HFFc6 (cell line): ENCODE data around the gene EPS8L1. TPM values are rescaled to one million over a fixed set of nuclear protein-coding genes. Genes with fewer than 3 reads are reported as not detected.
"Not testable (repeated sequence)": the region's sequence is repeated elsewhere in the genome, so short reads cannot be mapped to it uniquely, and the experiment has no call there.

Experiments
- DNase-seq: peaks from one replicate; pipeline ENCODE4 v3.0.0-alpha.2; 2018
- H3K27ac Mint-ChIP-seq: 2 replicates; pipeline ENCODE4 v1.8.0; 2020; ENCODE audit warnings: mild to moderate bottlenecking, mixed read lengths
- H3K27me3 Mint-ChIP-seq: 2 replicates; pipeline ENCODE4 v1.8.0; 2021; ENCODE audit warnings: mild to moderate bottlenecking, moderate library complexity, mixed read lengths; ENCODE audit not compliant: insufficient read depth
- H3K36me3 Mint-ChIP-seq: 2 replicates; pipeline ENCODE4 v1.8.0; 2021; ENCODE audit warnings: low read depth, mixed read lengths
- H3K4me1 Mint-ChIP-seq: 2 replicates; pipeline ENCODE4 v1.8.0; 2020; ENCODE audit warnings: low read depth, mixed read lengths
- H3K4me3 Mint-ChIP-seq: 2 replicates; pipeline ENCODE4 v1.8.0; 2020; ENCODE audit warnings: mild to moderate bottlenecking, moderate library complexity, mixed read lengths
- H3K9me3 Mint-ChIP-seq: 2 replicates; pipeline ENCODE4 v1.8.0; 2020; ENCODE audit warnings: mild to moderate bottlenecking, mixed read lengths
- total RNA-seq, 6 experiments: library from RNA; stranded (reverse); fragmentation: NEBNext Ultra II Directional; extraction: Animal tissue kit (Norgen Biotek cat#: 25700); gene quantifications; 2 replicates in 1 of 6; 3 replicates in 5 of 6; pipeline ENCODE4 v1.2.3, GENCODE V29; 2021
- TF ChIP-seq, protein P1 (sequence below): fragments of 200-600 bp; sonication (generic); IDR thresholded peaks from 2 replicates; pipeline ENCODE4 v1.5.0; 2021; ENCODE audit warnings: antibody characterized with exemption, mild to moderate bottlenecking

The EPS8L1 gene
- total RNA-seq, 6 experiments from 2014 or later: 0.55 to 0.94 (median 0.64) TPM; not detected in 1

- H3K36me3 Mint-ChIP-seq: peaks cover 32% of the 10 kb centered on the region
- no peaks in the 10 kb centered on the region for H3K9me3 Mint-ChIP-seq
- H3K27ac Mint-ChIP-seq: no peak overlapping the region
- H3K27me3 Mint-ChIP-seq: no peaks in the 10 kb centered on the region; the same call in 1 of the 2 replicates
- no peak for DNase-seq
- no peaks in the 10 kb centered on the region for H3K4me1 Mint-ChIP-seq
- TF ChIP-seq, protein P1, sequence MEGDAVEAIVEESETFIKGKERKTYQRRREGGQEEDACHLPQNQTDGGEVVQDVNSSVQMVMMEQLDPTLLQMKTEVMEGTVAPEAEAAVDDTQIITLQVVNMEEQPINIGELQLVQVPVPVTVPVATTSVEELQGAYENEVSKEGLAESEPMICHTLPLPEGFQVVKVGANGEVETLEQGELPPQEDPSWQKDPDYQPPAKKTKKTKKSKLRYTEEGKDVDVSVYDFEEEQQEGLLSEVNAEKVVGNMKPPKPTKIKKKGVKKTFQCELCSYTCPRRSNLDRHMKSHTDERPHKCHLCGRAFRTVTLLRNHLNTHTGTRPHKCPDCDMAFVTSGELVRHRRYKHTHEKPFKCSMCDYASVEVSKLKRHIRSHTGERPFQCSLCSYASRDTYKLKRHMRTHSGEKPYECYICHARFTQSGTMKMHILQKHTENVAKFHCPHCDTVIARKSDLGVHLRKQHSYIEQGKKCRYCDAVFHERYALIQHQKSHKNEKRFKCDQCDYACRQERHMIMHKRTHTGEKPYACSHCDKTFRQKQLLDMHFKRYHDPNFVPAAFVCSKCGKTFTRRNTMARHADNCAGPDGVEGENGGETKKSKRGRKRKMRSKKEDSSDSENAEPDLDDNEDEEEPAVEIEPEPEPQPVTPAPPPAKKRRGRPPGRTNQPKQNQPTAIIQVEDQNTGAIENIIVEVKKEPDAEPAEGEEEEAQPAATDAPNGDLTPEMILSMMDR: no peak
- no peak overlapping the region for H3K4me3 Mint-ChIP-seq
Observed at GRCh38 chr19:55103190-55103589, 27.5 kb downstream of the EPS8L1 start.

DNA sequence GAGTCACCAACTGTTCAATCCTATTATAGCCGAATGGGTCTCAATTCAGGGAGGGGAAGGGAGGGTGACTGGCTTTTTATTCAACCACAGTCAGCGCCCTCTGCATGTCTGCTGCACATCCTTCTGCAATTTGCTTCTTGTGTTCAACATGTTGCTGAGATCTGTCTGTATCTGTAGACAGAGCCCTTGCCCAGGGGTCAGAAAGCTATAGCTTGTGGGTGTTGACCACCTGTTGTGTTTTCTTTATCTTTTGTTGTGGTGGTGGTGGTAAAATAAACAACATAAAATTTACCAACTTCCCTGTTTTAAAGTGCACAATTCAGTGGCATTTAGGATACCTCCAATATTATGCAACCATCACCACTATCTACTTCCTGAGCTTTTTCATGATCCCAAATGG is 29.6 kb downstream of the EPS8L1 start:
- H3K4me1 Mint-ChIP-seq: no peaks in the 10 kb centered on the region
- H3K27me3 Mint-ChIP-seq: peaks cover 4% of the 10 kb centered on the region
- no peak overlapping the region for H3K27ac Mint-ChIP-seq
- TF ChIP-seq, protein P1: no peak
- H3K4me3 Mint-ChIP-seq: no peak overlapping the region
- H3K9me3 Mint-ChIP-seq: no peaks in the 10 kb centered on the region
- no peak for DNase-seq
- peaks cover 46% of the 10 kb centered on the region for H3K36me3 Mint-ChIP-seq

DNA sequence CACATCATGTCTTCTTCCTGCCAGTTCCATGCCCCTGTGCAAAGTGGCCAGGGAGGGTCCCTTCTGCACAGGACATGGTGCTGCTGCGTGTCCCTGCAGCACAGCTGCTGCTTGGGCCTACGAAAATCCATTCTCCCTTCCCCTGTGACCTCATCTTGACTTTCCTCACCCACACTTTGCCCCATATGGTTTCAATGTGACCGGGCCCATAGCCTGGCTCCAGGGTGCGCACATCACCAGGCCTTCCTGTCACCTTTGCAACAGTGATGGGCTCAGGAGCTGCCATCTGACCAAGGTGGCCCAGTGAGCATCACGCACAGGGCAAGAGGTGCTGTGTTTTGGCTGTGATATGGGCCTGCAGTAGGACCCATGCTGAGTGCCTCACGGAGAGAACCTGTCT is 30.9 kb downstream of the EPS8L1 start:
- peaks cover 46% of the 10 kb centered on the region for H3K36me3 Mint-ChIP-seq
- H3K9me3 Mint-ChIP-seq: no peaks in the 10 kb centered on the region
- H3K27me3 Mint-ChIP-seq: peaks cover 4% of the 10 kb centered on the region
- DNase-seq: no peak
- no peak overlapping the region for H3K4me3 Mint-ChIP-seq
- TF ChIP-seq, protein P1: no peak
- H3K27ac Mint-ChIP-seq: peak overlapping the region; percentile 29; the same call in 1 of the 2 replicates
- H3K4me1 Mint-ChIP-seq: no peaks in the 10 kb centered on the region

GRCh38 chr19:55107252-55107651 is 31.6 kb downstream of the EPS8L1 start:
- not testable (repeated sequence) for DNase-seq, H3K9me3 Mint-ChIP-seq, H3K4me1 Mint-ChIP-seq, H3K27me3 Mint-ChIP-seq, H3K4me3 Mint-ChIP-seq, H3K27ac Mint-ChIP-seq
- peaks cover 41% of the 10 kb centered on the region for H3K36me3 Mint-ChIP-seq

DNA sequence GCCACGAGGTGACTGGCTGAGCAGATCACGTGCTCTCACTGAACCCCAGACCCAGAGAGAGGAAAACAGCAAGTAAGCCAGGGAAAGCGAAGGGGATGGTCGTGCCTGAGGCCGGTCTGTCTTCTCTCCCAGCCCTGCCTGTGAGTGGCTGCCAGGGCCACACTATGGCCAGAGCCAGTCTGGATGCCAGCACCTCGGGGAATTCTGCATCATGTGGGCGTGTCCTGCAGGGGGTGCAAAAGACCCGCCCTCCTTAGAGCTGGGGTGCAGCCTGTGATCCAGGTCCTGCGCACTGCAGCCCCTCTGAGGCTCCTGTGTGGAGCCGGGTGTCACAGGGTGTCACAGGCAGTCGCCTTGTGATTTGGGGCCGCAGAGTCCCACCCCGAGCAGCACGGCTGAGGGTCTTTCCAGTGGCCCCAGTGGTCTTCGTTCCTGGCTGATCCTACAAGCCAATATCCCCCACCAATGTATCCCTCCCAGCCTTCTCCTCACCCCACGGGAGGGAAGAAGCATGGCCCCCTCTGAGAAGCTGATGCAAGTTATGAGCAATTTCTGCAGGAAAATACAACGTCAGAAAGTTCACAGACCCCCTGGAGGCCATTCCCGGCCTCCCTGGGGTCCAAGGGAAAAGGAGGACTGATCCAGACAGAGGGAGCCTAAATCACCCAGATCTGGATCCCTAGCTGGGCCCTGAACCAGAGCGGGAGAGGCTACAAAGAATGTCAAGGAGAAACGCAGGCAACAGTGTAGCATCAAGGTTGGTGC is 34.0 kb downstream of the EPS8L1 start:
- no peak for DNase-seq
- Mint-ChIP-seq H3K4me1 (peaks cover 9% of the 10 kb centered on the region), H3K27ac (peak overlapping the region; percentile 58; the same call in 1 of the 2 replicates), H3K9me3 (no peaks in the 10 kb centered on the region), H3K27me3 (peaks cover 4% of the 10 kb centered on the region), H3K4me3 (no peak overlapping the region), H3K36me3 (peaks cover 28% of the 10 kb centered on the region)
- TF ChIP-seq, protein P1: no peak

GRCh38 chr19:55111238-55111831 is 35.7 kb downstream of the EPS8L1 start:
- Mint-ChIP-seq H3K27me3 (peaks cover 6% of the 10 kb centered on the region), H3K27ac (peak overlapping the region; percentile 47), H3K9me3 (no peaks in the 10 kb centered on the region), H3K36me3 (peaks cover 22% of the 10 kb centered on the region), H3K4me1 (peaks cover 25% of the 10 kb centered on the region), H3K4me3 (no peak overlapping the region)
- no peak for DNase-seq
- TF ChIP-seq, protein P1: no peak
